ENCODE results near the gene TM6SF1. TPM values are rescaled to one million over a fixed set of nuclear protein-coding genes. Genes with fewer than 3 reads are reported as not detected.

TM6SF1 gene
- total and polyA plus RNA-seq, 10 donors: 4.5 to 15.0 (median 9.6) TPM

DNA sequence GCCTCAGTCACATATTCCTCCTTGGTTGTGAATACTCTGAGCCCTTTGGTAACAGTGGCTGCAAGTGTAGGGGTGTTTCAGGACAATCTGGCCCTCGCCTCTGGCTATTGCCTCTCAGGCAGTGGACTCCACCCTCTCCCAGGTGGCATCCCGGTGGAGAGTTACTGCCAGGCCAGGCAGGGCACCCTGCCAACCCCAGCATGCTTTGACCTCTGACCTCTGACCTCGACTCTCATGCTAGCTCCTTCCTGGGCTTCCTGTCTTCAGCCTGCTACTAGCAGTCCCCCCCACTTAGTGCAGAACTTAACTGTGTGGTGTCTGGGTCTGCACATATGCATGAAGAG, 5.5 kb downstream of the TM6SF1 start:
- Histone ChIP-seq H3K36me3 (peaks cover 0 to 52% (median 0%) of the 10 kb centered on the region in 6 donors), H3K9me3 (no peaks in the 10 kb centered on the region), H3K27me3 (replicated peaks in 1 of 7) (peaks cover 0 to 21% (median under 1%) of the 10 kb centered on the region in 7 donors), H3K4me1 (peaks cover 5 to 50% (median 23%) of the 10 kb centered on the region in 6 donors), H3K4me3 (no peak overlapping the region), H3K27ac (peak overlapping the region in 5 of 8 donors; percentile 13 to 67 (median 54))
- TF ChIP-seq POLR2AphosphoS5 (IDR thresholded peaks at IDR 0.05): peak in 2 of 3 donors; percentile 16 to 48
- TF ChIP-seq, protein P1, sequence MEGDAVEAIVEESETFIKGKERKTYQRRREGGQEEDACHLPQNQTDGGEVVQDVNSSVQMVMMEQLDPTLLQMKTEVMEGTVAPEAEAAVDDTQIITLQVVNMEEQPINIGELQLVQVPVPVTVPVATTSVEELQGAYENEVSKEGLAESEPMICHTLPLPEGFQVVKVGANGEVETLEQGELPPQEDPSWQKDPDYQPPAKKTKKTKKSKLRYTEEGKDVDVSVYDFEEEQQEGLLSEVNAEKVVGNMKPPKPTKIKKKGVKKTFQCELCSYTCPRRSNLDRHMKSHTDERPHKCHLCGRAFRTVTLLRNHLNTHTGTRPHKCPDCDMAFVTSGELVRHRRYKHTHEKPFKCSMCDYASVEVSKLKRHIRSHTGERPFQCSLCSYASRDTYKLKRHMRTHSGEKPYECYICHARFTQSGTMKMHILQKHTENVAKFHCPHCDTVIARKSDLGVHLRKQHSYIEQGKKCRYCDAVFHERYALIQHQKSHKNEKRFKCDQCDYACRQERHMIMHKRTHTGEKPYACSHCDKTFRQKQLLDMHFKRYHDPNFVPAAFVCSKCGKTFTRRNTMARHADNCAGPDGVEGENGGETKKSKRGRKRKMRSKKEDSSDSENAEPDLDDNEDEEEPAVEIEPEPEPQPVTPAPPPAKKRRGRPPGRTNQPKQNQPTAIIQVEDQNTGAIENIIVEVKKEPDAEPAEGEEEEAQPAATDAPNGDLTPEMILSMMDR (IDR thresholded peaks at IDR 0.05 in 8 of 11, conservative IDR thresholded peaks at IDR 0.05 in 3 of 11): no peak
- intact Hi-C loops (cut with DNase I; ENCODE audit: low total_unique reads): no loop called here
- DNase-seq: no peak
- 38 to 54% (median 48%) methylated on average over 3 of the region's 3 CpGs for WGBS, 5 donors

DNA sequence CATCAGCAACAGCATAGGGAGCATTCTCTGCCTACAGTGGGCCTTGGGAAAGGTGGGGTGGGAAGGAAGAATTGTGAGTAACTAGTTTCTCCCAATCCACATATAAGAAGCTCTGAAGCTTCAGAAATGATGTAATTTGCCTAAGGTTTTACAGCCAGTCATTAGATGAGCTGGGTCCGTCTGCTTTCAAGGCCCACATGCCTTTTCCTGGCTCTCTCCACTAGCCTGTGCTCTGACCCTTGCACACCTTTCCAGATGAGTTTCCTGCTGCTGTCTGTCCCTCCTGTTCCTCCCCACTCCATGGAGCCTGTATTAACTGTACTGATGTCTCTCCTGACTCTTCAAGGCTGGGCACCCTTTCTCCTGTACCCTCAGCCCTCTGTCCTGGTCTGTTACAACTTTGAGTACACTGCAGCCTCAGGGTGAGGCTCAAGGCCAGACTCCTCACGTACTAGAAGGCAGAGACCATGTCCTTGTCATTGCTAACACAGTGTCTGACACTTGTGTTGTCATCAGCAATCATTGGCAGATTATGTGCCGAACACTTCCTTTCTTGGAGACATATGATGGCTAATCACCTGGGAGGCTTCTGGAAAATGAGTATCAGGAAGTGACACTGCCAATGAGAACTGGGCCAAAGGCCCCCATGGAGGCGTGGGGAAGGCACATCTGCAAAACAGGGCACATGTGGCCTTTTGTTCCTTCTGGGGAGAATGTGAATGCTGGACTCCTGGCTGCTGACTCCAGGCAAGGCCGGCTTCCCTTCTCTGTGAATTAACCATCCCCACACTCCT, 6.6 kb downstream of the TM6SF1 start:
- WGBS, 5 donors: 77 to 92% (median 82%) methylated on average over 5 of the region's 5 CpGs
- Histone ChIP-seq H3K9me3 (no peaks in the 10 kb centered on the region), H3K36me3 (peaks cover 0 to 64% (median 0%) of the 10 kb centered on the region in 6 donors), H3K27me3 (replicated peaks in 1 of 7) (peaks cover 0 to 10% (median 0%) of the 10 kb centered on the region in 7 donors), H3K4me3 (no peak overlapping the region), H3K27ac (peak overlapping the region in 1 of 8 donors; percentile 57), H3K4me1 (peaks cover 0 to 39% (median 11%) of the 10 kb centered on the region in 6 donors)
- no peak for DNase-seq
- intact Hi-C loops (cut with DNase I; ENCODE audit: low total_unique reads): no loop called here
- TF ChIP-seq POLR2A (IDR thresholded peaks at IDR 0.05) (no peak), POLR2AphosphoS5 (IDR thresholded peaks at IDR 0.05) (no peak)
- TF ChIP-seq, protein P1 (IDR thresholded peaks at IDR 0.05 in 8 of 11, conservative IDR thresholded peaks at IDR 0.05 in 3 of 11): no peak

DNA sequence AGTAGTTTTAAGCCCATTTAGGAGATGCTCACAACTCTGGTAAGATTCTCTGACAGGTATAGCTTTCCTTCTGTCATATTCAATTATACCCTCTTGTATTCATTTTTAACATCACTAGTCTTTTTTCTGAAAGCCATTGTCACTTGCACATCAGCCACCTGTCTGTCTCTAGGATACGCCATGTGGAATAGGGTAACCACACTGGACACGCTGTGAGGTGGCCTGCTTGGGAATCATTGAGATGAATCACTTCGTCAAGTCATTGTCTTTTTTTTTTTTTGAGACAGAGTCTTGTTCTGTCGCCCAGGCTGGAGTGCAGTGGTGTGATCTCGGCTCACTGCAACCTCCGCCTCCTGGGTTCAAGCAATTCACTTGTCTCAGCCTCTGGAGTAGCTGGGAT, 7.4 kb downstream of the TM6SF1 start:
- intact Hi-C loops (cut with DNase I; ENCODE audit: low total_unique reads): no loop called here
- DNase-seq: no peak
- peaks cover 0 to 31% (median 7%) of the 10 kb centered on the region in 6 donors for H3K4me1 ChIP-seq
- H3K9me3 ChIP-seq: no peaks in the 10 kb centered on the region
- H3K4me3 ChIP-seq: no peak overlapping the region
- 86 to 97% (median 95%) methylated on average over 6 of the region's 6 CpGs for WGBS, 5 donors
- no peak overlapping the region for H3K27ac ChIP-seq
- peaks cover 0 to 4% (median 0%) of the 10 kb centered on the region in 7 donors for H3K27me3 ChIP-seq (replicated peaks in 1 of 7)
- H3K36me3 ChIP-seq: peaks cover 0 to 72% (median 0%) of the 10 kb centered on the region in 6 donors
- TF ChIP-seq, protein P1 (IDR thresholded peaks at IDR 0.05 in 8 of 11, conservative IDR thresholded peaks at IDR 0.05 in 3 of 11): no peak
- TF ChIP-seq POLR2A (IDR thresholded peaks at IDR 0.05): no peak
- TF ChIP-seq POLR2AphosphoS5 (IDR thresholded peaks at IDR 0.05): no peak

DNA sequence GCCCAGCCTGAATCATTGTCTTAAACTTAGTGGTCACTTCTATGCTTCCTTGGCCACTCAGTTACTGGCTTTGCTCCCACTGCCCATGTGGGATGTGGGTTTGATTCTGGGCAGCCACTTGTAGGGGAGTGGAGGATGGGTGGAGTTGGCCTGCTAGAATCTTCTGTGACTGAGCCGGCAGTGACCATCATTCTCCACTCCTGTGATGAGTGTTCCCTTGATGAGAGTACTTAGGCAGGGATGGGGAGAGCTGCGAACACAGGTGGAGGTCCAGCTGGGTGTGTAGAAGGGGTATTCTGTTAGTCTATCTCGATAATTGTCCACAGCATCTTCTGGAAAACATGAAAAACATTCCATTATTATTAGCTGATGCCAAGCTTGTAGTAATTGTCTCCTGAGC, 8.0 kb downstream of the TM6SF1 start:
- Histone ChIP-seq H3K27me3 (replicated peaks in 1 of 7) (no peaks in the 10 kb centered on the region), H3K27ac (no peak overlapping the region), H3K9me3 (no peaks in the 10 kb centered on the region), H3K4me1 (peaks cover 0 to 25% (median 7%) of the 10 kb centered on the region in 6 donors), H3K36me3 (peaks cover 0 to 77% (median 0%) of the 10 kb centered on the region in 6 donors), H3K4me3 (no peak overlapping the region)
- intact Hi-C loops (cut with DNase I; ENCODE audit: low total_unique reads): no loop called here
- DNase-seq: no peak
- TF ChIP-seq POLR2A (IDR thresholded peaks at IDR 0.05) (no peak), POLR2AphosphoS5 (IDR thresholded peaks at IDR 0.05) (no peak)
- TF ChIP-seq, protein P1 (IDR thresholded peaks at IDR 0.05 in 8 of 11, conservative IDR thresholded peaks at IDR 0.05 in 3 of 11): no peak
- WGBS, 5 donors: 82 to 94% (median 89%) methylated on average over 3 of the region's 3 CpGs

All from spleen (tissue), 11 donors.